Forelimb muscle (tissue), 1 donor: Measurements from ENCODE around the gene NRSN2. TPM values are rescaled to one million over a fixed set of nuclear protein-coding genes. Genes with fewer than 3 reads are reported as not detected.
"Not testable (repeated sequence)": the region's sequence is repeated elsewhere in the genome, so short reads cannot be mapped to it uniquely, and the experiment has no call there.

Experiments used
- DNase-seq: peaks from one replicate; pipeline ENCODE4 v3.0.0-alpha.2; 2013; ENCODE audit warnings: low read depth
- polyA plus RNA-seq: library from polyadenylated mRNA; unstranded; fragments of 120-200 nt; gene quantifications from one replicate; pipeline ENCODE4 v1.2.1, GENCODE V29; 2013; ENCODE audit not compliant: insufficient read length

Gene NRSN2
- polyA plus RNA-seq, 1 donor, result 24.4 TPM

DNA sequence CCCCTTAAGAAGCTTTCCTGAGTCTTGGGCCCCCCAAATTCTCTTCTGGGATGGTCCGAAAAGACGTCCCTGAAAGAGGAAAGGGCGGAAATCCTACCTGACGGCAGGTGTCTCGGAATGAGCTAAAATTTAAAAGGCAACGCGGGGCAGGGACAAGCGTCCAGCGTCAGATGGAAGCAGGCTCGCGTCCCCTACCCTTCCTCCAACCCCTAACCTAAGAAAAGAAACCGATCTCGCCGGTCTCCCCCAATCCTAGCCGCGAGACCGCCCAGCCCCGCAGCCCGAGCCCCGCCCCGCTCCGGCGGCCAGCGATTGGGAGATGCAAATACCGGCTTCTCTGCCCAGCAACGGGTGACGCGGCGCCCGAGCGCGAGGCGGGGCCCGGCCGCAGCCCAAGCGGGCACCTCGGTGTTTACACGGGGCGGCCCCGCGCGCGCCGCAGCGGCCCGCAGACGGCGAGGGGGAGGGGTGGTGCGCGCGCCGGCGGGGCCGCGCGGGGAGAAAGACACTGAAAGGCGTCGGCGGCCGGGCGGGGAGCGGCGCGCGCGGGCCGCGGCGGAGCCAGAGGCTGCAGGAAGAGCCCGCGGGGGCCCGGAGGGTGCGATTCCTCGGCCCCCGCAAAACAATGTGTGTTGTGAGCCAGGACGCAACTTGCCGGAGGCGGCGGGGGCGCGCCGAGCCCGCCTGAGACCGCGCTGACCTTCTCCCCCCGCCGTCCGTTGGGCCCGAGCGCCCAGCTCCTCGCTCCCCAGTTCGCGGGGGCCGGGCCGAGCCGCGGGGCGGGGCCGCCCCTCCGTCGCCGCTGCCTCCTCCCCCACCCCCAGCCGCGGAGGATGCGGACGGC, 21.6 kb upstream of the NRSN2 start, which contains the start of gene SOX12:
TSS of gene SOX12 (plus strand) at position 508 of the 844 bp plus-strand sequence. CDS start 373 bp downstream, outside the sequence.
- no peak for DNase-seq

DNA sequence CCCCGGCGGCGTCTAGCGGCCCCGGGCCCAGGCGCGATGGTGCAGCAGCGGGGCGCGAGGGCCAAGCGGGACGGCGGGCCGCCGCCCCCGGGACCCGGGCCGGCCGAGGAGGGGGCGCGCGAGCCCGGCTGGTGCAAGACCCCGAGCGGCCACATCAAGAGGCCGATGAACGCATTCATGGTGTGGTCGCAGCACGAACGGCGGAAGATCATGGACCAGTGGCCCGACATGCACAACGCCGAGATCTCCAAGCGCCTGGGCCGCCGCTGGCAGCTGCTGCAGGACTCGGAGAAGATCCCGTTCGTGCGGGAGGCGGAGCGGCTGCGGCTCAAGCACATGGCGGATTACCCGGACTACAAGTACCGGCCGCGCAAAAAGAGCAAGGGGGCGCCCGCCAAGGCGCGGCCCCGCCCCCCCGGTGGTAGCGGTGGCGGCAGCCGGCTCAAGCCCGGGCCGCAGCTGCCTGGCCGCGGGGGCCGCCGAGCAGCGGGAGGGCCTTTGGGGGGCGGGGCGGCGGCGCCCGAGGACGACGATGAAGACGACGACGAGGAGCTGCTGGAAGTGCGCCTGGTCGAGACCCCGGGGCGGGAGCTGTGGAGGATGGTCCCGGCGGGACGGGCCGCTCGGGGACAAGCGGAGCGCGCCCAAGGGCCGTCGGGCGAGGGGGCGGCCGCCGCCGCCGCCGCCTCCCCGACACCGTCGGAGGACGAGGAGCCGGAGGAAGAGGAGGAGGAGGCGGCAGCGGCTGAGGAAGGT, 20.8 kb upstream of the NRSN2 start:
- DNase-seq, result no peak

DNA sequence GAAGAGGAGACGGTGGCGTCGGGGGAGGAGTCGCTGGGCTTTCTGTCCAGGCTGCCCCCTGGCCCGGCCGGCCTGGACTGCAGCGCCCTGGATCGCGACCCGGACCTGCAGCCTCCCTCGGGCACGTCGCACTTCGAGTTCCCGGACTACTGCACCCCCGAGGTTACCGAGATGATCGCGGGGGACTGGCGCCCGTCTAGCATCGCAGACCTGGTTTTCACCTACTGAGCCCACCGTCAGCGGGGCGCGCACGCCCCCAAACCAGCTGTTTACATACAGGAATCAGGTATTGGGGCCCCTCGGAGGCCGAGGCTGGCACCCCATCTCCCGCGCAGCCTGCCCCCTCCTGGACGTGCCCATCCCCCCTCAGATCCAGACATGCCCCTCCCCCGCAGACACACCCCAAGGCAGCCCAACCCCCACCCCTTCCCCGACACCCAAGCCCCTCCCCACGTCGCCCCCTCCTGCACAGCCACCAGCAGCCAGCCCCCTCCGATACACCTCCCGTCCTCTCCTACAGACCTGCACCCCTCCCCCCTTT, 20.2 kb upstream of the NRSN2 start:
- no peak for DNase-seq

DNA sequence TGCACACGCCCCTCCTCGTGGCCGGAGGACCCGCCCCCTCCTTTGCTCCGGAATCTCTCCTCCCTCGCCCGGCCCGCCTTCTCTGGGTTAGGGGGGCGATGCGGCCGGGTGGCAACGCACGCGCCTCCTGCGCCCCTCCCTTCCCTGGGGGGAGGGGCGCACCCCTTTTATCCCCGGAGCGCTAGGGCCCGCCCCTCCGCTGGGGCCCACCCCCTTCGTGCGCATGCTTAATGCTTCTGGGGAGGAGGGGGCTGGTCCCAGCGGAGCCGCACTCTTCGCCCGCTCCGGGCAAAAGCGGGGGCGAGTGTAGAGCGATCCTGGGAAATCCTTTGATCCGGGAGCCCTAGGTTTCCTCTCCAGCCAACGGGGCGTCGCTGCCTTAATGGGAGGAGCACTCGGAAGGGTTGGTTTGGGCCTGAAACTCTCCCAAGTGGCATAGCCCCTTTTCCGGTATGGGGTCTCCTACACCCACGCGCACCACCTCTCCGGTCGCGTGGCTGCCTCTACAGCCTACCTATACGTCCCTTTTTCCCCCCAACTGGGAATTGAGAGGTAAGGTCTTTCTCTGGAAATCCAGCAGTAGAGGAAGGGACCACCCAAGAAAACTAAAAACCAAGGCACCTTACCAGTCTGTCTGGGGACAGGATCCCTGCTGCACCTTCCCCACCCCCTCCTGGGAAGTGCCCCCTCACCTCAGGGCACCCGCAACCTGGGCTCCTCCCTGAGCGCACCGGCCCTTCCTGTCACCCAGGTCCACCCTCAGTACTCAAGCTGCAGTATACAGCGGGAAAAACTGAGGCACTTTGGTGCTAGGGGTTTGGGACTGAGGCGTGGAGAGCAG, 19.5 kb upstream of the NRSN2 start:
- no peak for DNase-seq

DNA sequence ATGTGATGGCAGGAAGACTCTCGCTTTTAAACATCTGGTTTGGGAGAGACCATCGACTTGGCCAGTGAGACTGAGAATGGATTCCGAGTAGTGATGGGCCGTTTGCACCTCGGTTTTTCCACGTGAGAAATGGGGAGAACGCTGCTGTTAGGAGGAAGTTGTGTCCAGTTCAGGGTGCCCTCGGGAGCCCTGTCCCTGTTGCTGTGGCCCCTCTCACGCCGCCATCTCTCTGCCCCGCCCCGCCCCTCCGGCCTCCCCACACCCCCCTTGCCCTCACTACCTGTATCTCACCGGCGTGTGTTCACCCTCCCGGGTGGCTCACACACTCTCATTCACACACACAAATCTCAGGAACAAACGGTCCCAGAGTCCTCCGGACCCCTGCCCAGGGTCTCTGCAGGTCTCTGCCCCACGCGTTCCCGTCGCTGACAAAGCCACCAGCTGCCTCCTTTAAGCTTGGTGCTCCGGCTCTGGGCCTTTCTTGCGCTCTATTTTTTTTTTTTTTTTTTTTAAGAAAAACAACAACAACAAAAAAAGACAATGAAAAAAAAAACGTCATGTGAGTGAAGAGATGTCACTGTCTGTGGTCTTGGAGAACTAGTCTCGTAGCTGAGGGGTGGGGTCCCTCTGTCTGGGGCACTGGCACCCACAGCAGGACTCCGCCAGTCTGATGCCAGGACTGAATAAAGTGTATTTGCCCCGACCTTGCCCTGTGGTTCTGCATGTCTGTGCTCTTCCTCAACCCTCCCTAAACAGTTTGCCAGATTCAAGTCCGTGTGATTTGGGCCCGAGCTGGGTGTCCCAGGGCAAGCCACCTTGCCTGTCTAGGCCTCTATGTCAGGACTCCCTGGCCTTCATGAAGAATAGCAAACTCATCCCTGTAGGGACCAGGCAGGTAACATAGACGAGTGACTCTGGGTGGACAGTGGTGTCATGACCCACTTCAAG, 18.6 kb upstream of the NRSN2 start:
- no peak for DNase-seq

DNA sequence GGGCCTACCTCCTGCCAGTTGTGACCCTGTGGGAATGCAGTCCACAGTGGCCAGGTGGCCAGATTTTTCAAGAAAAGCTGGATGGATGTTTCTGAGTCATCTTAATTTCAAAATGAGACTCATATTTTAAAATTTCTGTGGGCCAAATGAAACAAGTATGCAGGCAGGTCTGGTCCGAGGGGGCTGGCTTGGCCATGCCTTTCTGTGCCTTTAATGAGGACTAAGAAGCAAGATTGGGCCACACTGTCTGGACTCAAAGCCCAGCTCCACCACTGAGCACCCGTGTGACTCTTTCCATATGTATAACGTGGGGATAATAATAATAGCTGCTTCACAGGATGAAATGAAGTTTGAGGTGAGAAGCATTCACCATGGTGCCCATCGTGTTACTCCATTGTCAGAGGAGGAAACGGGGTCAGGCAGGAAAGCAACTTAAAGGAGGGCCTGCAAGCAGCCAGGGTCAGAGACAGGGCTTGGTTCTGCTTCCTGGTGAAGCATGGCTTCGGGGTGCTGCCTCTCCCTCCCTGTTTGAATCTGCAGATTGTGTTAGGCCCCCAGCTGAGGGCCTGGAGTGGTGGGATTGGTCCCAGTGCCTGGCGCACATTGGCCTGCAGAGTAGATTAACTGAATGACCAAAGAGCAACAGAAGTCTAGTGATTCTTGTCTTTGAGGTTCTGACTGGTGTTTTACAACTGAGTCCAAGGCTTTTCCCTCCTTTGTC, 17.8 kb upstream of the NRSN2 start:
- DNase-seq, result no peak

DNA sequence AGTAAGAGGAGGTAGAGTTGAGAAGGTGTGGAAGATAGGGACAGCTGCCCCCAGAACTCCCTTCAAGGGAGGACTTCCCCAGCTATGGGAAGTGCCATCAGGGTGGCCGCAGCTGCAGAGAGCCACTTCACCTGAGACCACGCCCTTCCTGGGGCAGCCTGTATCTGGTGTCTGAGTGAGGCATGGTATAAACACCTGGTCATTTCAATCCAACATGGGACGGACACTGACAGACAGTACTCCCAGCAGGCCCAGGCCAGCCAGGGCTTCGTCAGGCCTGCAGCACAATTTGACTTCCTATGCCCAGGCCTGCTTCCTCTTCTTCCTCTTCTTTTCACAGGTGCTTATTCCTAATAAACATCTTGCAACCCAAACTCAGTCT, 17.1 kb upstream of the NRSN2 start:
- DNase-seq, result no peak

DNA sequence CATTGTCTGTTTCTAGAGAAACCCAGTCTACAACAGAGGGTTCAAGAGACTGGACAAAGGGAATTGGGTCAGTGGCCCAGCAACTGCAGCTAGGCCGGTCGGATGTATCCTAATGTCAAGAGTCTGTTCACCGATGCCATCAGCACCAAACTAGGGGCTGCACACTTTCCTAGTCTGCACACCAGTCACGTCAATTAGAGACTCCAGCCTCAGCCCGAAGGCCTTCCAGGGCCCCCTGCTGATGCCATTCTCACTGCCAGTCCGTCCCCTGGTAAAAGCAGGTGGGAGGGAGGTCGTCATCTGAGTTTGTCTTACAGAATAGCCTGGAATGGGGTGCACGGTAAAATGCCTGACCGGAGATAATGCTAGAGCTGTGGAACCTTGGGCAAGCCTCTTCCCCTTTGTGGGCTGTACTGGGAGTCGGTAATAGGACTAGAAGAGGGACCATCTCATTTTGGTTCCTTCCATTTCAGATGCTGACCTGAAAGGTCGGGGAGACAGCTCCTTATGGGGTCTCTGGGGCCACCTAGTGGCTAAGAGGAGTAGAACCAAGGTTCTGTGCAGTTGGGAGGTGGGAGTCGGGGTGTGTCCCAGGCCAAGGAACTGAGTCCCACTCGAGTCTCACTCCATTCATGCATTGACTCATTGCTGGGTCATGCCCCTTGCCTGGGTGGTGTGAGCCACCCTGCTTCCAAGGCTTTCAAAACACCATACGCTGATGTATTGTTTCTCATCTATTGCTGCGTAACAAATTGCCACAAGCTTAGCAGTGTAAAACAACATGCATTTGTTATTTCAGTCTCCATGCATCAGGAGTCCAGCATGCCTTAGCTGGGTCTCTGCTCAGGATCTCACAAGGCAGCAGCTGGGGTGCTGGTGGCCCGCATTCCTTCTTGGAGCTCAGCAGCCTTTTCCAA, 16.4 kb upstream of the NRSN2 start:
- no peak for DNase-seq

DNA sequence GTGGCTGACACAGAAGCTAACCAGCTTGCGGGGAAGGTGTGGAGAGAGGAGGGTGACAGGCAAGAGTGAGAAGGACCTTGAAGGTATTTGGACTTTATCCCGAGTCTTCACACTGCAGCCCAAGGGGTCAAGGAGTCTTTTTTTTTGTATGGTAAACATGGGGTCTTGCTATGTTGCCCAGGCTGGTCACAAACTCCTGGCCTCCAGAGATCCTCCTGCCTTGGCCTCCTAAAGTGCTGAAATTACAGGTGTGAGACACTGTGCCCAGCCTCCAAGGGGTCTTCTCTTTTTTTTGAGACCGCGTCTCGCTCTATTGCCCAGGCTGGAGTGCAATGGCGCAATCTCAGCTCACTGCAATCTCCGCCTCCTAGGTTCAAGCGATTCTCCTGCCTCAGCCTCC, 12.3 kb upstream of the NRSN2 start:
- DNase-seq, result no peak

DNA sequence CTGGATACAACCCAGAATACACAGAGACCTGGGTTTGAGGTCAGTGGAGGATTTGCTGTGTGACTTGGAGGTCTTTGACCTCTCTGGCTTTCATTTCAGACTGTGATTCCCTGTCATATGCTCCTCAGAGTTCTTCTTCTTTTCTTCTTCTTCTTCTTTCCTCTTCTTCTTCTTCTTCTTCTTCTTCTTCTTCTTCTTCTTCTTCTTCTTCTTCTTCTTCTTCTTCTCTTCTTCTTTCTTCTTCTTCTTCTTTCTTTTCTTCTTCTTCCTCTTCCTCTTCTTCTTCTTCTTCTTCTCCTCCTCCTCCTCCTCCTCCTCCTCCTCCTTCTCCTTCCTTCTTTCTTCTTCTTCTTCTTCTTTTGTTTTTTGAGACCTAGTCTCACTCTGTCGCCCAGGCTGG, 10.9 kb upstream of the NRSN2 start:
- DNase-seq, result not testable (repeated sequence)

DNA sequence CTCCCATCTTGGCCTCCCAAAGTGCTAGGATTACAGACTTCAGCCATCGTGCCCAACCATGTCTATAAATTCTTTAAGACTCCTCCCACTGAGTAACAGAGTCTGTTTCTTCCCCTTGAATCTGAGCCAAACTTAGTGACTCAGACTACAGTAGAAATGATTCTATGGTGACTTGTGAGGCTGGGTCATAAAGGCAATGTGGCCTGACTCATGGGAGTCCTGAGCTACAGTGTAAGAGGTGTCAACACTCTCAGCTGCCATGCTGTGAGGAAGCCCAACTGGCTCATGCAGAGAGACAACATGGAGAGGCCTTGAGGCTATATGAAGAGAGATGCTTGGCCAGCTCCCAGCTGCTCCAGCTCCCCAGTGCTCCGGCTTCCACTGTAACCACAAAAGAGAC, 5.2 kb upstream of the NRSN2 start:
- no peak for DNase-seq

DNA sequence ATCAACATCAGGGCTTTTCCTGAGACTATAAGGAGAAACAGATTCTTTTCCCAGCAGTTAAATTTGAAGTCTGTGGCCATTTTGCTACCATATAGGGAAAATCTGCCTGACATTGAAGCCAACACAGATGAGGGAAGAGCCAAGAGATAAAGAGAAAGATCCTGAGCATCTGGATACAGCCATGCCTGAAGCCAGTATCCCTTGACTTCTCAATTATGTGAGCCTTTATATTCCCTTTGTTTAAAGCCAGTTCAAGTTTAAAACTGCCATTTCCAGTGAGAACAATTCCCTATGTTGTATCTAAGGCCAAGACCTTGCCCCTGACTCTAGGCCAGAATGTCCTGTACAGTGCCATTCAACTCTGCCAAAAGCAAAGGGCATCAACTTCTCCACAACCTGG, 3.8 kb upstream of the NRSN2 start:
- DNase-seq, result no peak

DNA sequence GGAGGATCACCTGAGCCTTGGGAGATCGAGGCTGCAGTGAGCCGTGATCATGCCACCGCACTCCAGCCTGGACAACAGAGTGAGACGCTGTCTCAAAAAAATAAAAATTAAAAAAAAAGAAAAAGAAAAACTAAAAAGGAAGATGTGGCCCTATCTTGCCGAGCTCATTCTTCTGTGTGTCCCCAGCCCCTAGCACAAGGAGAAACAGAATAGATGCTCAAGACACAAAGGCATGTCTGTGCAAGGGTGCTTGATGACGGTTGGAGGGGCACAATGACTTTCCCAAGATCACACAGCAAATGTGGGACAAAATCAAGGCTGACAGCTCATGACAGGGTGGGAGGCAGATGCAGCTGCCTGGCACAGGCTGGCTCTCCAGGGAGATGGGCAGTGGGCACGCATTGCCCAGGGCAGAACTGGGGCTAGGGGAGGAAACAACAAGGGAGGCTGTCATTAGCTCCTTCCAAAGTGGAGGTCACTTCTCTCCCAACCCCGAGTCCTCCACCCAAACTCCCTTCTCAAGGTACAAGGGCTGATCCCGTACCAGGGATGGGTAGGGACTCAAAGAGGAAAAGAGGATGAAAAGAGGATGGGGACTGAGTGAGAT, 775 bp upstream of the NRSN2 start:
- DNase-seq, result no peak

DNA sequence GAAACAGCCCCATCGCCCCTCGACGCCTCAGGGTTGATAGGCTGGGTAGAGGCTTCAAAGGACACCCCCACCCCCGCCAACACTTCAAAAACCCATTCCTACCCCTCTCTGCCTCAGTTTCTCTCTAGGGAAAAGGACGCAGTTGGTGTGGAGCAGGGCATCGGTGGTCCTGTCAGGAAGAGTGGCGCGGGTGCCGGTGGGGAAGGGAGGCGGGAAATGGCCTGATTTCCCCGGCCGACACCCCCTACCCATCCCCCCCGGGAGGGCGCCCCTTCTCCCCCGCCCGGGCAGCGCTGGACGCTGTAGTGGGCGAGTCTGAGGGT, 367 bp downstream of the NRSN2 start:
- DNase-seq, result no peak

DNA sequence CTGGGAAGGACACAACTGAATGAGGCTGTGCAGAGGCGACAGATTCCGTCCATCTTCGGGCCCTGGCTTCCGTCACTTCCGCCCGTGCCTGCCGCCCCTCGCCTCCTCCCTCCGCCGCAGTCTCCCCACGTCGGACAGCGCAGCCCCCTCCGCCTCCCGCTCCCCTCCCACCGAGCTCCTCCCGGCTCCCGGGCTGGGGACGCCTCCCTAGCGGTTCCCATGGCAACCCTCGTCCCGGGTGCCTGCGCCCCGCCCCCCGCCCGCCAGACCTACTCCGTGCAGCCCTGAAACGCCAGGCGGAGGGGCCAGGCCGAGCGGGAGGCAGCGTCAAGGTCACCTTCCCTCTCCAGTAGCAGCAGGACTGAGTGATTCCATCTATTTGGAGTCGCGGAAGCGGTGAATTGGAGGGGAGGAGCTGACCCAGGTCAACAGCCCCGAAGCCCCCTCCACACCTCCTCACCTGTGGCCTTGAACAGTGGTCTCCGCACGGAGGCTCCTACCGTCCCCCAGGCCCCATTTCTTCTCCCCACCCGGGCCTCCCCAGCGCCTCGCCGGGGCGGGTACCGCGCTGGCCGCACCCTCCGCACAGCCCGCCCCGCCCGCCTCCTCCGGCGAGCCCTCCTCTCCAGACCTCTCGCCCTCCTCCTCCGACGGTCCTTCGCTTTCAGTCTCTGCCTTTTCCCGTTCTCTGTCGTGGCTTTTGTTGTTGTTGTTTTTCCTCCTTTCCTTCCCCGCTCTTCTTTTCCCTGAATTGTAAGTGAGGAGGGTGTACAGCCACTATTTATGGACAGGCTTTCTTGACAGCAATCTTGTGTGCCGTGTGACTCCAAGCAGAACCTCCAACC, 951 bp downstream of the NRSN2 start:
- DNase-seq, result no peak

DNA sequence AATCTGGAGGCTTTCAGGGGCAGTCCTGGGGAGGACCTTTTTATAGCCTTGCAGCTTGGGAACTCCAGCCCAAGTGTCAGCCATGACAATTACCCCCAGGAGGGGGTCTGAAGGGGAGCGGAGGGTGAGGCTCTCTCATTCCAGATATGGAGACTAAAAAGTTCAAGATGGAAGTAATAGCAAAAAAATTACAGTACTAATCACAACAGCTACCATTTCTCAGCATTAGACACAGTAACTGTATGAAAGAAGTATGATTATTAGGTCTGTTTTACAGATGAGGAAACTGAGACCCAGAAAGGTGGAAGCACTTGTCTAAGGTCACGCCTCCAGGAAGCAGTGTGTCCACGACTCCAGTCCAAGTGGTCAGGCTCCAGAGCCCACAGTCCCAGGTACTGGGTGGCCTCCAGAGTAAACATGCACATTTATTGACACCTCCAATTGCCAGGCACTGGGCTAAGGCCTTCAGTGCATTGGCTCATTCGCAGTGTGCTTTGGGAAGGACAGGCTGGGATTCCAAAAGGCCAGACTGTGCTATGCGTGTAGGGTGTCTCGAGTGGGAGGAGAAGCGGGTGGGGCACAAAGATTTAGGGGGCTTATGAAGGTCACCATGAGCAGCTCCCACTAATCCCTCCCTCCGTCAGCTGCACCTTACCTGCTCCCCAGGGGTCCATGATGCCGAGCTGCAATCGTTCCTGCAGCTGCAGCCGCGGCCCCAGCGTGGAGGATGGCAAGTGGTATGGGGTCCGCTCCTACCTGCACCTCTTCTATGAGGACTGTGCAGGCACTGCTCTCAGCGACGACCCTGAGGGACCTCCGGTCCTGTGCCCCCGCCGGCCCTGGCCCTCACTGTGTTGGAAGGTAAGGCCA, 2.3 kb downstream of the NRSN2 start:
- no peak for DNase-seq

DNA sequence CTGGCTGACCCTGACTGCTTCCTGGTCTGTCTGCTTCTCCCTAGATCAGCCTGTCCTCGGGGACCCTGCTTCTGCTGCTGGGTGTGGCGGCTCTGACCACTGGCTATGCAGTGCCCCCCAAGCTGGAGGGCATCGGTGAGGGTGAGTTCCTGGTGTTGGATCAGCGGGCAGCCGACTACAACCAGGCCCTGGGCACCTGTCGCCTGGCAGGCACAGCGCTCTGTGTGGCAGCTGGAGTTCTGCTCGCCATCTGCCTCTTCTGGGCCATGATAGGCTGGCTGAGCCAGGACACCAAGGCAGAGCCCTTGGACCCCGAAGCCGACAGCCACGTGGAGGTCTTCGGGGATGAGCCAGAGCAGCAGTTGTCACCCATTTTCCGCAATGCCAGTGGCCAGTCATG, 6.3 kb downstream of the NRSN2 start:
- DNase-seq, result no peak
